Endothelial cell (in vitro differentiated cells): ENCODE data around the gene KCNK7. TPM values are rescaled to one million over a fixed set of nuclear protein-coding genes. Genes with fewer than 3 reads are reported as not detected.
"Not testable (repeated sequence)": the region's sequence is repeated elsewhere in the genome, so short reads cannot be mapped to it uniquely, and the experiment has no call there.

Experiments
- DNase-seq: peaks from one replicate; pipeline ENCODE4 v3.0.0; 2021; ENCODE audit warnings: low spot score
- H3K27ac Mint-ChIP-seq: one replicate; pipeline ENCODE4 v1.8.0; 2021; ENCODE audit warnings: mixed read lengths, inconsistent platforms; ENCODE audit not compliant: unreplicated experiment
- H3K27me3 Mint-ChIP-seq: one replicate; pipeline ENCODE4 v1.8.0; 2021; ENCODE audit warnings: mild to moderate bottlenecking, moderate library complexity, mixed read lengths, inconsistent platforms; ENCODE audit not compliant: unreplicated experiment
- H3K36me3 Mint-ChIP-seq: one replicate; pipeline ENCODE4 v1.8.0; 2021; ENCODE audit warnings: mild to moderate bottlenecking, low read depth, mixed read lengths, inconsistent platforms; ENCODE audit not compliant: unreplicated experiment
- H3K4me1 Mint-ChIP-seq: one replicate; pipeline ENCODE4 v1.8.0; 2021; ENCODE audit warnings: mild to moderate bottlenecking, mixed read lengths, inconsistent platforms; ENCODE audit not compliant: unreplicated experiment
- H3K4me3 Mint-ChIP-seq: one replicate; pipeline ENCODE4 v1.8.0; 2021; ENCODE audit warnings: mild to moderate bottlenecking, mixed read lengths, inconsistent platforms; ENCODE audit not compliant: unreplicated experiment
- H3K9me3 Mint-ChIP-seq: one replicate; pipeline ENCODE4 v1.8.0; 2021; ENCODE audit warnings: mixed read lengths, inconsistent platforms; ENCODE audit not compliant: unreplicated experiment
- CTCF ChIP-seq: fragments of 200-600 bp; sonication (generic); IDR thresholded peaks from one replicate; pipeline ENCODE4 v1.5.0; 2021; ENCODE audit warnings: antibody characterized with exemption; ENCODE audit not compliant: unreplicated experiment
- total RNA-seq: library from RNA; stranded (reverse); fragmentation: NEBNext Ultra II Directional; extraction: Animal tissue kit (Norgen Biotek cat#: 25700); gene quantifications from one replicate; pipeline ENCODE4 v1.2.1, GENCODE V29; 2021; ENCODE audit not compliant: unreplicated experiment

Gene KCNK7
- total RNA-seq, 1 donor from 2014 or later: 2.0 TPM

- Mint-ChIP-seq H3K27ac (peak overlapping the region; percentile 83), H3K9me3 (no peaks in the 10 kb centered on the region), H3K4me1 (peaks cover 59% of the 10 kb centered on the region), H3K36me3 (peaks cover 31% of the 10 kb centered on the region), H3K4me3 (peak overlapping the region; percentile 91), H3K27me3 (peaks cover 21% of the 10 kb centered on the region)
- no peak for TF ChIP-seq CTCF
- no peak for DNase-seq
Measured at GRCh38 chr11:65641297-65642013, 45.9 kb upstream of the KCNK7 start.

- peak; percentile 62 for DNase-seq
- H3K4me1 Mint-ChIP-seq: peaks cover 57% of the 10 kb centered on the region
- H3K9me3 Mint-ChIP-seq: no peaks in the 10 kb centered on the region
- peaks cover 21% of the 10 kb centered on the region for H3K27me3 Mint-ChIP-seq
- TF ChIP-seq CTCF: peak; percentile 14
- peaks cover 31% of the 10 kb centered on the region for H3K36me3 Mint-ChIP-seq
- peak overlapping the region; percentile 74 for H3K4me3 Mint-ChIP-seq
- H3K27ac Mint-ChIP-seq: peak overlapping the region; percentile 91
Measured at GRCh38 chr11:65640483-65641296, 45.1 kb upstream of the KCNK7 start.

GRCh38 chr11:65639623-65640482, 44.3 kb upstream of the KCNK7 start:
- Mint-ChIP-seq H3K4me3 (peak overlapping the region; percentile 31), H3K27ac (peak overlapping the region; percentile 91), H3K9me3 (no peaks in the 10 kb centered on the region), H3K27me3 (peaks cover 19% of the 10 kb centered on the region), H3K36me3 (peaks cover 31% of the 10 kb centered on the region), H3K4me1 (peaks cover 53% of the 10 kb centered on the region)
- peak; percentile 63 for DNase-seq
- TF ChIP-seq CTCF: no peak

- H3K4me3 Mint-ChIP-seq: peak overlapping the region; percentile 90
- H3K27me3 Mint-ChIP-seq: peaks cover 18% of the 10 kb centered on the region
- H3K27ac Mint-ChIP-seq: peak overlapping the region; percentile 91
- peaks cover 24% of the 10 kb centered on the region for H3K36me3 Mint-ChIP-seq
- not testable (repeated sequence) for H3K9me3 Mint-ChIP-seq, DNase-seq
- peaks cover 52% of the 10 kb centered on the region for H3K4me1 Mint-ChIP-seq
Measured at GRCh38 chr11:65639228-65639597, 43.6 kb upstream of the KCNK7 start.

- DNase-seq: peak; percentile 93
- Mint-ChIP-seq H3K27me3 (peaks cover 13% of the 10 kb centered on the region), H3K27ac (peak within 1 kb of the TSS; percentile 87), H3K4me1 (peaks cover 44% of the 10 kb centered on the region), H3K4me3 (peak within 1 kb of the TSS; percentile 90), H3K9me3 (no peaks in the 10 kb centered on the region), H3K36me3 (peaks cover 19% of the 10 kb centered on the region)
- TF ChIP-seq CTCF: peak; percentile 58
Measured at GRCh38 chr11:65637794-65638419, 42.3 kb upstream of the KCNK7 start, which contains the start of gene SIPA1. SIPA1 (plus strand) TSS chr11:65638101; CDS start chr11:65640922, 2,821 bp downstream.
